Sigmoid colon (tissue), 7 donors: ENCODE measurements around the gene TIGAR. TPM values are rescaled to one million over a fixed set of nuclear protein-coding genes. Genes with fewer than 3 reads are reported as not detected.

Experiments used
- DNase-seq: peaks from one replicate; pipeline ENCODE4 v3.0.0-alpha.2; 2019
- H3K27ac ChIP-seq, 4 donors: fragments of 200-600 bp; sonication (generic); one replicate each; pipeline ENCODE4 v1.5.1; 2016 to 2019; ENCODE audit warnings: mild to moderate bottlenecking in 1 of 4
- H3K27me3 ChIP-seq, 3 donors: fragments of 200-600 bp; sonication (generic); one replicate each; pipeline ENCODE4 v1.5.1; 2019; ENCODE audit warnings: mild to moderate bottlenecking in 1 of 3
- H3K36me3 ChIP-seq, 4 donors: fragments of 200-600 bp; sonication (generic); one replicate each; pipeline ENCODE4 v1.5.1; 2016 to 2019
- H3K4me1 ChIP-seq, 4 donors: fragments of 200-600 bp; sonication (generic); one replicate each; pipeline ENCODE4 v1.5.1; 2017 to 2019
- H3K4me3 ChIP-seq, 4 donors: fragments of 200-600 bp; sonication (generic); one replicate each; pipeline ENCODE4 v1.5.1; 2017 to 2019; ENCODE audit warnings: mild to moderate bottlenecking in 2 of 4, moderate library complexity in 1 of 4
- H3K9me3 ChIP-seq, 4 donors: fragments of 200-600 bp in 3 of 4; sonication (generic) in 3 of 4; one replicate each; pipeline versions ENCODE4 v1.5.1 to v1.6.1; 2013 to 2019
- EP300 ChIP-seq, 4 donors: sonication (generic); formaldehyde crosslinking; IDR thresholded peaks; one replicate each; pipeline ENCODE4 v1.6.1; 2017; ENCODE audit warnings: antibody characterized with exemption in 4 of 4
- POLR2A ChIP-seq, 2 donors: fragments of 450-650 bp; IDR thresholded peaks; one replicate each; pipeline ENCODE4 v1.6.1; 2016; ENCODE audit warnings: antibody characterized with exemption in 2 of 2, mild to moderate bottlenecking in 2 of 2, moderate library complexity in 2 of 2
- POLR2AphosphoS5 ChIP-seq, 4 donors: sonication (generic); formaldehyde crosslinking; IDR thresholded peaks; one replicate each; pipeline ENCODE4 v1.6.1; 2017; ENCODE audit warnings: antibody characterized with exemption in 4 of 4
- WGBS, 2 donors: extraction: QIAGEN DNeasy Blood & Tissue Kit; methylation state at CpG; one replicate each; pipeline ENCODE4 v1.1.7; 2013; 5-methylcytosine and 5-hydroxymethylcytosine counted together
- intact Hi-C: fragments of 100-400 bp; cut with DNase I; formaldehyde crosslinking; loops from one replicate; pipeline ENCODE4 v1.15.1; 2023
- polyA plus RNA-seq, 3 donors: library from polyadenylated mRNA; stranded (reverse); fragments of 200-250 nt; gene quantifications; one replicate each; pipeline ENCODE4 v1.2.3, GENCODE V29; 2013
- total RNA-seq, 4 donors: library from RNA; depleted of rRNA; stranded (reverse); fragments of >200 nt; gene quantifications; one replicate each; pipeline ENCODE4 v1.1.0, GENCODE V29; 2016
- TF ChIP-seq, protein P1 (sequence below), 4 experiments: fragments of 450-650 bp in 3 of 4; fragments of 200-600 bp in 1 of 4; IDR thresholded peaks; one replicate each; pipeline ENCODE4 v1.5.1; 2016 to 2019; ENCODE audit warnings: antibody characterized with exemption in 4 of 4, mild to moderate bottlenecking in 3 of 4, moderate library complexity in 2 of 4
- donor health status: healthy with polysubstance abuse.
- donor health status: Bipolar disorder and iron deficiency.
- donor health status: healthy.

TIGAR gene
- total RNA-seq, result 1 to 10 TPM; 4.4 to 6.0 (median 5.2) TPM
- polyA plus RNA-seq, result 10 to 100 TPM in 1 of 3 donors, 1 to 10 TPM in 2; 7.1 to 14.6 (median 7.8) TPM

GRCh38 chr12:4320853-4321701, at the start of gene TIGAR:
Gene TIGAR (plus strand): TSS chr12:4321213. CDS start chr12:4321272, 59 bp downstream.
- H3K9me3 ChIP-seq, result no peaks in the 10 kb centered on the region
- TF ChIP-seq POLR2A (IDR thresholded peaks at IDR 0.05), result peak; percentile 86 to 89
- peak; percentile 84 to 99 (median 96) for TF ChIP-seq POLR2AphosphoS5 (IDR thresholded peaks at IDR 0.05)
- TF ChIP-seq, protein P1, sequence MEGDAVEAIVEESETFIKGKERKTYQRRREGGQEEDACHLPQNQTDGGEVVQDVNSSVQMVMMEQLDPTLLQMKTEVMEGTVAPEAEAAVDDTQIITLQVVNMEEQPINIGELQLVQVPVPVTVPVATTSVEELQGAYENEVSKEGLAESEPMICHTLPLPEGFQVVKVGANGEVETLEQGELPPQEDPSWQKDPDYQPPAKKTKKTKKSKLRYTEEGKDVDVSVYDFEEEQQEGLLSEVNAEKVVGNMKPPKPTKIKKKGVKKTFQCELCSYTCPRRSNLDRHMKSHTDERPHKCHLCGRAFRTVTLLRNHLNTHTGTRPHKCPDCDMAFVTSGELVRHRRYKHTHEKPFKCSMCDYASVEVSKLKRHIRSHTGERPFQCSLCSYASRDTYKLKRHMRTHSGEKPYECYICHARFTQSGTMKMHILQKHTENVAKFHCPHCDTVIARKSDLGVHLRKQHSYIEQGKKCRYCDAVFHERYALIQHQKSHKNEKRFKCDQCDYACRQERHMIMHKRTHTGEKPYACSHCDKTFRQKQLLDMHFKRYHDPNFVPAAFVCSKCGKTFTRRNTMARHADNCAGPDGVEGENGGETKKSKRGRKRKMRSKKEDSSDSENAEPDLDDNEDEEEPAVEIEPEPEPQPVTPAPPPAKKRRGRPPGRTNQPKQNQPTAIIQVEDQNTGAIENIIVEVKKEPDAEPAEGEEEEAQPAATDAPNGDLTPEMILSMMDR (IDR thresholded peaks at IDR 0.05), result no peak
- 0% methylated on average over 76 of the region's 76 CpGs for WGBS, 2 donors
- peak within 1 kb of the TSS; percentile 88 to 96 (median 94) for H3K27ac ChIP-seq
- peak; percentile 97 for DNase-seq
- peak within 1 kb of the TSS; percentile 84 to 96 (median 87) for H3K4me3 ChIP-seq
- intact Hi-C loops, result loop anchor here (5.0 to 10.0 kb wide), 4 partner anchors 39 to 449 kb away; partner anchors contain the start of genes PARP11 and RAD51AP1
- peaks cover 0 to 31% (median 20%) of the 10 kb centered on the region in 4 donors for H3K4me1 ChIP-seq
- H3K27me3 ChIP-seq, result no peaks in the 10 kb centered on the region
- no peaks in the 10 kb centered on the region for H3K36me3 ChIP-seq

DNA sequence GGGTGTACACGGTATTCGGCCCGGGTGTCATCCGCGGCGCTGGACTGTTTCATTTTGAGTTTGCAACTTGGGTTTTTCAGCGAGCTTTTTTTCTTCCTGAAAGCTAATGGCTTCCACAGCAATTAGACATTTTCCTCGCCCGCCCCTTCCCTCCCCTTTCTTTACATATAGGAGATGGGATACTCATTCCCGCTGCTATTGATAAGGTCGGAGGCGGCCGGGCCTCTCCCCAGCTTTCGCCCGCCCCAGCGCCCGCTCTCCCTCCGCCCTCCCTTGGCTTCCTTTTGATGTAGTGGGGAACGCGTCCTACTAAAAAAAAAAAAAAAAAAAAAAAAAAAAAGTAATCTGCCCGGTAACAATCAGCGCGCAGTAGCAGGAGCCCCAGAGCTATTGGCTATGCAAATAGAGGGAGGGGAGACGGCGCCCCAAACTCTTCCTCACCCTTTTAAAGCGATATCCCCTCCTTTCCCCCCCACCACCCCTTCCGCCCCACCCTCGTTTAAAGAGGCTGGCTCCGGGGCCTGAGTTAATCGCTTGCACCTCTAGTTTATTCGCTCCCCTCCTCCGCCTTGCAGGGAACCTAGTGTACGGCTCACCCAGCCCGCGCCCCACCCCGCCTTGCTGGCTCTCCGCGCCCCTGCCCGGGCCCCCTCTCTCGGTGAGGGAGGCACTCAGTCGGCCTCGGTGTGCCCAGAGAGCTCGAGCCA, 49.1 kb upstream of the TIGAR start:
- DNase-seq, result peak; percentile 94
- H3K27me3 ChIP-seq, result no peaks in the 10 kb centered on the region
- intact Hi-C loops, result loop anchor here (2.0 to 10.0 kb wide), 2 partner anchors 399 to 1197 kb away; partner anchors contain the start of genes PARP11 and TSPAN9
- H3K27ac ChIP-seq, result peak overlapping the region; percentile 93 to 99 (median 95)
- peak overlapping the region; percentile 67 to 94 (median 86) for H3K4me3 ChIP-seq
- H3K36me3 ChIP-seq, result peaks cover 0 to 8% (median 0%) of the 10 kb centered on the region in 4 donors
- TF ChIP-seq POLR2AphosphoS5 (IDR thresholded peaks at IDR 0.05) (peak; percentile 73 to 92 (median 90)), POLR2A (IDR thresholded peaks at IDR 0.05) (peak; percentile 68 to 73), EP300 (IDR thresholded peaks at IDR 0.05) (no peak)
- TF ChIP-seq, protein P1 (IDR thresholded peaks at IDR 0.05), result no peak
- peaks cover 0 to 46% (median 38%) of the 10 kb centered on the region in 4 donors for H3K4me1 ChIP-seq
- WGBS, 2 donors, result 0 to 1% methylated on average over 43 of the region's 43 CpGs
- H3K9me3 ChIP-seq, result no peaks in the 10 kb centered on the region

- Histone ChIP-seq H3K27me3 (no peaks in the 10 kb centered on the region), H3K4me1 (peaks cover 0 to 54% (median 45%) of the 10 kb centered on the region in 4 donors), H3K4me3 (peak overlapping the region; percentile 67 to 94 (median 86)), H3K27ac (peak overlapping the region; percentile 93 to 99 (median 95)), H3K36me3 (peaks cover 0 to 13% (median 0%) of the 10 kb centered on the region in 4 donors), H3K9me3 (no peaks in the 10 kb centered on the region)
- intact Hi-C loops, result loop anchor here (2.0 to 10.0 kb wide), 2 partner anchors 400 to 1198 kb away; partner anchors contain the start of genes PARP11 and TSPAN9
- 0% methylated on average over 62 of the region's 62 CpGs for WGBS, 2 donors
- peak; percentile 89 for DNase-seq
- TF ChIP-seq POLR2A (IDR thresholded peaks at IDR 0.05) (no peak), EP300 (IDR thresholded peaks at IDR 0.05) (no peak), POLR2AphosphoS5 (IDR thresholded peaks at IDR 0.05) (peak in 3 of 4 donors; percentile 28 to 52 (median 44))
- TF ChIP-seq, protein P1 (IDR thresholded peaks at IDR 0.05), result no peak
Measured at GRCh38 chr12:4272424-4273272, 48.4 kb upstream of the TIGAR start.

DNA sequence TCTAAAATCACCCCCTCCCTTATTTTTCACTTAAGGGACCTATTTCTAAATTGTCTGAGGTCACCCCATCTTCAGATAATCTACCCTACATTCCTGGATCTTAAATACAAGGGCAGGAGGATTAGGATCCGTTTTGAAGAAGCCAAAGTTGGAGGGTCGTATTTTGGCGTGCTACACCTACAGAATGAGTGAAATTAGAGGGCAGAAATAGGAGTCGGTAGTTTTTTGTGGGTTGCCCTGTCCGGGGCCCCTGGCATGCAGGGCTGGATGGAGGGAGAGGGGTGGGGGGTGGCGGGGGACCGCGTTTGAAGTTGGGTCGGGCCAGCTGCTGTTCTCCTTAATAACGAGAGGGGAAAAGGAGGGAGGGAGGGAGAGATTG, 47.8 kb upstream of the TIGAR start:
- 1 to 2% methylated on average over 10 of the region's 10 CpGs for WGBS, 2 donors
- H3K4me1 ChIP-seq, result peaks cover 0 to 58% (median 51%) of the 10 kb centered on the region in 4 donors
- peak overlapping the region; percentile 67 to 94 (median 86) for H3K4me3 ChIP-seq
- H3K9me3 ChIP-seq, result no peaks in the 10 kb centered on the region
- no peak for DNase-seq
- H3K27me3 ChIP-seq, result no peaks in the 10 kb centered on the region
- H3K27ac ChIP-seq, result peak overlapping the region; percentile 93 to 99 (median 95)
- peaks cover 0 to 19% (median 0%) of the 10 kb centered on the region in 4 donors for H3K36me3 ChIP-seq
- TF ChIP-seq POLR2AphosphoS5 (IDR thresholded peaks at IDR 0.05), result no peak
- TF ChIP-seq EP300 (IDR thresholded peaks at IDR 0.05), result no peak
- TF ChIP-seq, protein P1 (IDR thresholded peaks at IDR 0.05), result no peak
- TF ChIP-seq POLR2A (IDR thresholded peaks at IDR 0.05), result no peak
- intact Hi-C loops, result loop anchor here (2.0 to 10.0 kb wide), 2 partner anchors 400 to 1198 kb away; partner anchors contain the start of genes PARP11 and TSPAN9
